Lung (tissue), 12 donors: ENCODE measurements around the gene ITGB8. TPM values are rescaled to one million over a fixed set of nuclear protein-coding genes. Genes with fewer than 3 reads are reported as not detected.
A peak's percentile ranks its signal among the peaks of the same experiment; 100 is the strongest.

Source experiments
- ATAC-seq: fragments of 200-7000 bp; cut with Tn5 transposase; one replicate; pipeline ENCODE4 v1.9.1; 2020; ENCODE audit warnings: moderate number of reproducible peaks; ENCODE audit not compliant: insufficient read depth, low FRiP score
- DNase-seq, 3 donors: peaks; one replicate each; pipeline ENCODE4 v3.0.0-alpha.2; 2013 to 2017
- H3K27ac ChIP-seq, 2 donors: one replicate each; pipeline ENCODE4 v1.5.1; 2013; ENCODE audit warnings: mild to moderate bottlenecking in 2 of 2, moderate library complexity in 2 of 2, control low read depth in 1 of 2, inconsistent platforms in 1 of 2, low read depth in 1 of 2, low read length in 1 of 2
- H3K27me3 ChIP-seq, 3 donors: one replicate each; pipeline ENCODE4 v1.5.1; 2013; ENCODE audit warnings: low read length in 2 of 3; ENCODE audit not compliant: control insufficient read depth in 3 of 3, insufficient read depth in 3 of 3
- H3K36me3 ChIP-seq, 4 donors: one replicate each; pipeline ENCODE4 v1.5.1; 2013; ENCODE audit warnings: low read length in 4 of 4, mild to moderate bottlenecking in 1 of 4, moderate library complexity in 1 of 4; ENCODE audit not compliant: control insufficient read depth in 4 of 4, insufficient read depth in 4 of 4
- H3K4me1 ChIP-seq, 5 donors: one replicate each; pipeline ENCODE4 v1.5.1; 2013; ENCODE audit warnings: low read length in 5 of 5, mild to moderate bottlenecking in 2 of 5, moderate library complexity in 1 of 5; ENCODE audit not compliant: control insufficient read depth in 5 of 5, insufficient read depth in 5 of 5
- H3K4me3 ChIP-seq: one replicate; pipeline ENCODE4 v1.5.1; 2013; ENCODE audit warnings: mild to moderate bottlenecking, control low read depth, moderate library complexity
- H3K9ac ChIP-seq, 2 donors: one replicate each; pipeline ENCODE4 v1.5.1; 2013; ENCODE audit warnings: low read length in 2 of 2, control low read depth in 1 of 2; ENCODE audit not compliant: insufficient read depth in 1 of 2
- H3K9me3 ChIP-seq, 4 donors: one replicate each; pipeline ENCODE4 v1.5.1; 2013; ENCODE audit warnings: low read length in 3 of 4, mild to moderate bottlenecking in 1 of 4, moderate library complexity in 1 of 4; ENCODE audit not compliant: control insufficient read depth in 4 of 4, insufficient read depth in 3 of 4
- WGBS, 2 donors: extraction: QIAGEN DNeasy Blood & Tissue Kit; methylation state at CpG; one replicate each; pipeline ENCODE4 v1.1.7; 2013; 5-methylcytosine and 5-hydroxymethylcytosine counted together
- polyA plus RNA-seq, 2 donors: library from polyadenylated mRNA; stranded (reverse); fragments of 200-250 nt; gene quantifications; one replicate each; pipeline ENCODE4 v1.2.1, GENCODE V29; 2013
- total RNA-seq, 2 donors: library from RNA; depleted of rRNA in 1 of 2; stranded (reverse); fragments of >200 nt in 1 of 2; gene quantifications; one replicate each; pipeline ENCODE4 v1.2.1, GENCODE V29; 2014 to 2021
- TF ChIP-seq, protein P1 (sequence below): IDR thresholded peaks from 2 replicates; pipeline ENCODE4 v1.5.1; 2012; ENCODE audit warnings: mild to moderate bottlenecking; ENCODE audit errors: control extremely low read depth, extremely low read depth
- donor health status: control.
- donor health status: control.
- donor health status: Bipolar disorder and iron deficiency.
- donor health status: healthy.
- donor health status: DM: yes; HTN: yes; CAD: no.

Gene ITGB8
- total and polyA plus RNA-seq, 4 donors = 1.5 to 29.7 (median 15.2) TPM

DNA sequence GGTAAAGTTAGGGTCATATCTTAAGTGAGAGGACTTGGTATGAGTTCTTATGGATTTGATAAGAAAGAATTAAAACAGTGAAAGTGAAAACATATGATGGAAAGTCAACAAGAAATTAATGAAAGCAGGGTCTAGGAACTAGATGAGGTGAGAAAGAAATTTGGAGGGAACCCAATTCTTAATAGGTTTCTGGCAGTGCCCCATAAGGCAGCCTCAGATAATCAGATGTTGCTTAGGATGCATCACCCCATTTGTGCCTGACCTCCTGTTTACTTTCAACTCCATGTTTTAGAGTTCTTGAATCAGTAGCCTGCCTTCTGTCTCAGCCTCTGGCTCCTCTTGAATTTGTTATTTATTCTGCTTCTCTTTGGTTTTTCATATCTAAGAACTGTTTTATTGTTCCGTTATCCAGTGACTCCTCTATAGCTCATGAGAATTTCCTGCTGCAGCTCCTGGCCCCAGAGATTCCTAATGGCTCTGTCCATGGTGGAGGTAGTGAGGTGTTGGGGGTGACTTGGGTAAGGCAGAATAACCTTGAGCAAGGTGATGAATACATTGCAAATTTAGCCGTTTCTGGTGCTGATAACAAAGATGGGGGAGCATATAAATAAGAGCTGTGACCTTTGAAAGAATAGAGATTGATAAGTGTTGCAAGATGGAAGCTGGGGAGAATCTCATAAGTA, 17.6 kb downstream of the ITGB8 start:
- Histone ChIP-seq H3K4me1 (peaks cover 0 to 24% (median 0%) of the 10 kb centered on the region in 5 donors), H3K9ac (no peak overlapping the region), H3K27ac (no peak overlapping the region), H3K4me3 (no peak overlapping the region), H3K36me3 (peaks cover 0 to 3% (median 0%) of the 10 kb centered on the region in 4 donors), H3K9me3 (peaks cover 0 to 2% (median 0%) of the 10 kb centered on the region in 4 donors), H3K27me3 (no peaks in the 10 kb centered on the region)
- 78 to 87% methylated on average over 2 of the region's 2 CpGs for WGBS, 2 donors
- ATAC-seq (no peak), DNase-seq (peak; percentile 65 to 91 (median 81))
- TF ChIP-seq, protein P1, sequence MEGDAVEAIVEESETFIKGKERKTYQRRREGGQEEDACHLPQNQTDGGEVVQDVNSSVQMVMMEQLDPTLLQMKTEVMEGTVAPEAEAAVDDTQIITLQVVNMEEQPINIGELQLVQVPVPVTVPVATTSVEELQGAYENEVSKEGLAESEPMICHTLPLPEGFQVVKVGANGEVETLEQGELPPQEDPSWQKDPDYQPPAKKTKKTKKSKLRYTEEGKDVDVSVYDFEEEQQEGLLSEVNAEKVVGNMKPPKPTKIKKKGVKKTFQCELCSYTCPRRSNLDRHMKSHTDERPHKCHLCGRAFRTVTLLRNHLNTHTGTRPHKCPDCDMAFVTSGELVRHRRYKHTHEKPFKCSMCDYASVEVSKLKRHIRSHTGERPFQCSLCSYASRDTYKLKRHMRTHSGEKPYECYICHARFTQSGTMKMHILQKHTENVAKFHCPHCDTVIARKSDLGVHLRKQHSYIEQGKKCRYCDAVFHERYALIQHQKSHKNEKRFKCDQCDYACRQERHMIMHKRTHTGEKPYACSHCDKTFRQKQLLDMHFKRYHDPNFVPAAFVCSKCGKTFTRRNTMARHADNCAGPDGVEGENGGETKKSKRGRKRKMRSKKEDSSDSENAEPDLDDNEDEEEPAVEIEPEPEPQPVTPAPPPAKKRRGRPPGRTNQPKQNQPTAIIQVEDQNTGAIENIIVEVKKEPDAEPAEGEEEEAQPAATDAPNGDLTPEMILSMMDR = no peak

DNA sequence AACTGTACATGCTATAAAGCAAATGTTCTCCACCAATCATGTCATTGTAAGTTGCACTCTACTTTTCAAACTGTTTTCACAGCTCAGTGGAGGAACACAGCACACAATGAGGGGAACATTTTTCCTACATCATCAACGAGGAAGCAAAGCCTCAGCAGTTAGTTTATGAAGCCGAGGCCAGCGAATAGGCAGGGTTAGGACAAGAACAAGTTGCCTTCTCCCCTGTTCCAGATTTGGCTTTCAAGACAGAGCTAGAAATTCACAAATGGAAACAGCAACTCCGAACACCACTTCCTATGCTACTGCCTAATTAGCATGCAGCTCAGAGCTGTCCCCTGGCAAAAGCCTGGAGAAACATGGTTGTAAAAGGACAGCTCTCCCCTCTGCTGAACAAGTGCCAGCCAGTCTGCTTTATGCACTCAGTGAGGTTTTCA, 19.8 kb downstream of the ITGB8 start:
- Histone ChIP-seq H3K4me1 (peaks cover 0 to 24% (median 0%) of the 10 kb centered on the region in 5 donors), H3K27ac (no peak overlapping the region), H3K27me3 (no peaks in the 10 kb centered on the region), H3K36me3 (no peaks in the 10 kb centered on the region), H3K9me3 (no peaks in the 10 kb centered on the region), H3K9ac (no peak overlapping the region), H3K4me3 (no peak overlapping the region)
- peak in 2 of 3 donors; percentile 44 to 54 for DNase-seq
- WGBS, 2 donors = 31 to 41% methylated on average over 4 of the region's 4 CpGs
- TF ChIP-seq, protein P1 = no peak
- no peak for ATAC-seq

DNA sequence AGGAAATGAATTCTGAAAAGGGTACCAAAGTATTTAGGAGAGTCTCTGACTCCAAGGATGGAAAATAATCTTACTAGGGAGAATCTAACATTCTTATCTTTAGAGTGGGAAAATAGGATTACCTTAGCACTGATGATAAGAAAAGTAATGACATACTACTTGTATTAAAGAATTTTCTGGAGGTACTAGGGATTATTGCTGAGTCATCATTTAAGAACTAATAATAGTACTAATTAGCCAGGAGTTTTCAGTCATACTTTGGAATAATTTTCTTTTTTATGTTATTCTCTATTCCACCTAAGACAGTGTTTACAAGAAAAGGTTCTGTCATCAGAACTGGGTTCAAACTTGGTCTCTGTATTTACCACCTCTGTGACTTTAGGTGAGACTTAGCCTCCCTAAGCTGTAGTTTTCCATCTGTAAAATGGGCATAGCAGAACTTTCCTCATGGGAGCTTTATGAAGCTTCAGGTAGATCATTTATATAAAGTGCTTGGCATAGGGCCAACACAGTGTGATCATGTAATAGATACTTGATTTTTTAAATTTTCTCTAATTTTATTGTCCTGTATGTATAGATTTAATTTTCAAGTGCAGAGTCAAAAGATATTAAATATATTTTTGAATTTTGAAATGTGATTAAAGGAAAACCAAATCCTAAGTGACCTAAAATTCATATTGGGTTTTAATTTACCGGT, 20.4 kb downstream of the ITGB8 start:
- no peaks in the 10 kb centered on the region for H3K36me3 ChIP-seq
- no peaks in the 10 kb centered on the region for H3K9me3 ChIP-seq
- DNase-seq (no peak), ATAC-seq (no peak)
- H3K27me3 ChIP-seq = no peaks in the 10 kb centered on the region
- TF ChIP-seq, protein P1 = no peak
- H3K27ac ChIP-seq = no peak overlapping the region
- 94 to 95% methylated on average over 1 of the region's 1 CpG for WGBS, 2 donors
- no peak overlapping the region for H3K4me3 ChIP-seq
- peaks cover 0 to 24% (median 0%) of the 10 kb centered on the region in 5 donors for H3K4me1 ChIP-seq
- no peak overlapping the region for H3K9ac ChIP-seq
